Caco-2 (cell line): ENCODE measurements around the gene ST6GALNAC3. TPM values are rescaled to one million over a fixed set of nuclear protein-coding genes. Genes with fewer than 3 reads are reported as not detected.

Experiments
- BruUV-seq: library from RNA; stranded (reverse); fragments of 400-500 nt; replicated peaks from 2 replicates; lab custom pipeline; 2021; lab: Mats Ljungman, UMichigan
- CTCF ChIA-PET: fragments of 300-600 bp; sonication (Branson Sonifier 250); formaldehyde crosslinking; loops from one replicate; lab custom pipeline; 2022; ENCODE audit warnings: antibody characterized with exemption; lab: Charles Lee
- POLR2A ChIA-PET: fragments of 300-600 bp; sonication (Branson Sonifier 250); formaldehyde crosslinking; loops from one replicate; lab custom pipeline; 2022; ENCODE audit warnings: antibody characterized with exemption; lab: Charles Lee
- DNase-seq, 2 experiments: peaks; one replicate each; pipeline versions ENCODE4 v3.0.0 to v3.0.0-alpha.2; 2020 to 2022
- H3K27me3 ChIP-seq: replicated peaks from 2 replicates; pipeline ENCODE4 v1.6.0; 2011; ENCODE audit warnings: low read length; ENCODE audit not compliant: control insufficient read depth, insufficient read depth
- H3K36me3 ChIP-seq: 2 replicates; pipeline ENCODE4 v1.5.1; 2011; ENCODE audit warnings: low read length; ENCODE audit not compliant: control insufficient read depth, insufficient read depth
- H3K4me1 ChIP-seq: fragments of 250-450 bp; sonication (Bioruptor Pico); 2 replicates; pipeline ENCODE4 v1.5.1; 2020; ENCODE audit warnings: mild to moderate bottlenecking
- H3K4me3 ChIP-seq: 2 replicates; pipeline ENCODE4 v1.5.1; 2011; ENCODE audit warnings: low read depth, mild to moderate bottlenecking, control low read depth, low read length
- H3K9me3 ChIP-seq: fragments of 250-450 bp; sonication (Bioruptor Pico); 2 replicates; pipeline ENCODE4 v1.5.1; 2020; ENCODE audit warnings: mild to moderate bottlenecking, moderate library complexity
- H3K27ac Mint-ChIP-seq: one replicate; pipeline ENCODE4 v1.8.0; 2022; ENCODE audit warnings: mixed read lengths; ENCODE audit not compliant: unreplicated experiment
- H3K27me3 Mint-ChIP-seq: one replicate; pipeline ENCODE4 v1.8.0; 2022; ENCODE audit warnings: mixed read lengths; ENCODE audit not compliant: insufficient read depth, unreplicated experiment
- H3K36me3 Mint-ChIP-seq: one replicate; pipeline ENCODE4 v1.8.0; 2022; ENCODE audit warnings: mild to moderate bottlenecking, mixed read lengths; ENCODE audit not compliant: insufficient read depth, unreplicated experiment
- H3K4me1 Mint-ChIP-seq: one replicate; pipeline ENCODE4 v1.8.0; 2022; ENCODE audit warnings: low read depth, mixed read lengths; ENCODE audit not compliant: unreplicated experiment
- H3K4me3 Mint-ChIP-seq: one replicate; pipeline ENCODE4 v1.8.0; 2022; ENCODE audit warnings: mild to moderate bottlenecking, moderate library complexity, mixed read lengths; ENCODE audit not compliant: unreplicated experiment
- H3K9me3 Mint-ChIP-seq: one replicate; pipeline ENCODE4 v1.8.0; 2022; ENCODE audit warnings: mixed read lengths; ENCODE audit not compliant: unreplicated experiment
- intact Hi-C: fragments of 100-400 bp; cut with micrococcal nuclease; formaldehyde crosslinking; loops from one replicate; pipeline ENCODE4 v1.10.0; 2022; ENCODE audit not compliant: unreplicated experiment
- total RNA-seq: library from RNA; stranded (reverse); gene quantifications from 2 replicates; pipeline ENCODE4 v1.2.3, GENCODE V29; 2022
- TF ChIP-seq, protein P1 (sequence below), 2 experiments: fragments of 200-600 bp in 1 of 2; IDR thresholded peaks; 1 replicate in 1 of 2; 2 replicates in 1 of 2; pipeline versions ENCODE4 v1.5.1 to v1.8.0; 2011 to 2022; ENCODE audit warnings: antibody characterized with exemption in 1 of 2, control low read depth in 1 of 2, inconsistent platforms in 1 of 2, low read depth in 1 of 2, low read length in 1 of 2, mild to moderate bottlenecking in 1 of 2, moderate library complexity in 1 of 2; ENCODE audit not compliant: insufficient read depth in 1 of 2, severe bottlenecking in 1 of 2, unreplicated experiment in 1 of 2

ST6GALNAC3 gene
- total RNA-seq, 1 experiment from 2014 or later = 16.0 TPM

DNA sequence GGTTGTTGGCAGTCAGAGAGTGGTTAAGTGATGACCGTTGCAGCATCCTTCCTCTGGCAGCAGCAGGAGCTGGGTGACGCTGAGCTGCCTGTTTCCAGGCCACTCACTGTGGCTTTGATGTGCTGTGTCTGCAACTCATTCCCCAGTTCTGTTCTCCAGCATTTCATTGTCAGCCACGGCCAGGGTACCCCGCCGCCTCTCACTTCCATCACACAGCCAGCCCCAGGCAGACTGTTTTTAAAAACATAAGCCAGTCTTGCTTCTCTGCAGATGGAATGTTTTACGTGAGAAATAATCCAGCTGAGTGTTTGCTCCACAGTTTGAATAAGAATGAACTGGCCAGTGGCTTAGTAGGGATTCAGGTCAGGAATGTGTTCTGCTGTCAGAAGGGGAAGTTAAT is 21.5 kb upstream of the ST6GALNAC3 start:
- H3K4me3 ChIP-seq = no peak overlapping the region
- TF ChIP-seq, protein P1, sequence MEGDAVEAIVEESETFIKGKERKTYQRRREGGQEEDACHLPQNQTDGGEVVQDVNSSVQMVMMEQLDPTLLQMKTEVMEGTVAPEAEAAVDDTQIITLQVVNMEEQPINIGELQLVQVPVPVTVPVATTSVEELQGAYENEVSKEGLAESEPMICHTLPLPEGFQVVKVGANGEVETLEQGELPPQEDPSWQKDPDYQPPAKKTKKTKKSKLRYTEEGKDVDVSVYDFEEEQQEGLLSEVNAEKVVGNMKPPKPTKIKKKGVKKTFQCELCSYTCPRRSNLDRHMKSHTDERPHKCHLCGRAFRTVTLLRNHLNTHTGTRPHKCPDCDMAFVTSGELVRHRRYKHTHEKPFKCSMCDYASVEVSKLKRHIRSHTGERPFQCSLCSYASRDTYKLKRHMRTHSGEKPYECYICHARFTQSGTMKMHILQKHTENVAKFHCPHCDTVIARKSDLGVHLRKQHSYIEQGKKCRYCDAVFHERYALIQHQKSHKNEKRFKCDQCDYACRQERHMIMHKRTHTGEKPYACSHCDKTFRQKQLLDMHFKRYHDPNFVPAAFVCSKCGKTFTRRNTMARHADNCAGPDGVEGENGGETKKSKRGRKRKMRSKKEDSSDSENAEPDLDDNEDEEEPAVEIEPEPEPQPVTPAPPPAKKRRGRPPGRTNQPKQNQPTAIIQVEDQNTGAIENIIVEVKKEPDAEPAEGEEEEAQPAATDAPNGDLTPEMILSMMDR (IDR thresholded peaks at IDR 0.05; ENCODE audit: insufficient read depth in 1 of 2, low read depth in 1 of 2, low read length in 1 of 2, severe bottlenecking in 1 of 2, unreplicated experiment in 1 of 2) = no peak
- no peaks in the 10 kb centered on the region for H3K36me3 ChIP-seq
- H3K27me3 Mint-ChIP-seq = no peaks in the 10 kb centered on the region
- no peaks in the 10 kb centered on the region for H3K9me3 Mint-ChIP-seq
- intact Hi-C loops = no loop called here
- ChIA-PET POLR2A (no interaction called here), CTCF (no interaction called here)
- H3K27me3 ChIP-seq = no peaks in the 10 kb centered on the region
- no peak overlapping the region for H3K4me3 Mint-ChIP-seq
- no peaks in the 10 kb centered on the region for H3K4me1 ChIP-seq
- H3K36me3 Mint-ChIP-seq = no peaks in the 10 kb centered on the region
- H3K9me3 ChIP-seq = no peaks in the 10 kb centered on the region
- H3K4me1 Mint-ChIP-seq = peaks cover 10% of the 10 kb centered on the region
- no TSS peak for BruUV-seq
- DNase-seq = no peak
- no peak overlapping the region for H3K27ac Mint-ChIP-seq

DNA sequence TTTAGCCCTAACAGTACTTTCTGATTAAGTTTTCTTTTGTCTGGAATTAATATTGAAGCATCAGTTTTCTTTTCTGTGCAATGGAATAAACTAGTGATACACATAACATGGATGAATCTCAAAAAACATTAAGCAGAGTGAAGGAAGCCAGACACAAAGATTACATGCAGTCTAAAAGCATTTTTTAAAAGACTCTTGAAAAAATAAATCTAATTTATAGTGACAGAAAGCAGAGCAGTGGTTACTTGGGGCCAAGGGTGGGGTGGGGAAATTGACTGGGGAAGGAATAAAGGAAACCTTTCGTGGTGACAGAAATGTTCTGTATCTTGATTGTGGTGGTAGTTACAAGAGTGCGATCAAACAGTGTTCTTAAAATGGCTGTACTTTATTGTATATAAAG is 20.2 kb upstream of the ST6GALNAC3 start:
- BruUV-seq = no TSS peak
- ChIA-PET POLR2A (no interaction called here), CTCF (no interaction called here)
- Mint-ChIP-seq H3K27ac (no peak overlapping the region), H3K4me1 (peaks cover 10% of the 10 kb centered on the region), H3K27me3 (no peaks in the 10 kb centered on the region), H3K4me3 (no peak overlapping the region), H3K9me3 (no peaks in the 10 kb centered on the region), H3K36me3 (no peaks in the 10 kb centered on the region)
- TF ChIP-seq, protein P1 (IDR thresholded peaks at IDR 0.05; ENCODE audit: insufficient read depth in 1 of 2, low read depth in 1 of 2, low read length in 1 of 2, severe bottlenecking in 1 of 2, unreplicated experiment in 1 of 2) = no peak
- no peak for DNase-seq
- Histone ChIP-seq H3K4me3 (no peak overlapping the region), H3K36me3 (no peaks in the 10 kb centered on the region), H3K9me3 (no peaks in the 10 kb centered on the region), H3K27me3 (no peaks in the 10 kb centered on the region), H3K4me1 (no peaks in the 10 kb centered on the region)
- intact Hi-C loops = no loop called here

DNA sequence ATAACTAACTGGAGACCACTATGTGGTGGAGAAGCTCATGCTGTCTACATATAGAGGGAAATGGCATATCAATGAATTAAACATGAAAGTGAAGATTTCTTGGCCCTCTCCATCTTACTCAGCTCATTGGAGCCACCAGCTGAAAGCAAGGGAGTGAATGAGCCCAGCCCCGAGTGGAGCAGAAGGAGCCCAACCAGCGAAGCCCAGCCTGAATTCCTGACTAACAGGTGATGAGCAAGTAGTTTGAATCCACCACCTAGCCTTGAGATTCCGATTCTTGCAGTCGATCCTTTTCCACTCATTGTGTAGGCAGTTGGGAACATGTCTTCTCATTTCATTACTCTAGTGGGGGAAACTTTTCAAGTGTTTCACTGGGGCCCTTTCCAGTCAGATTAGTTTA is 18.6 kb upstream of the ST6GALNAC3 start:
- Mint-ChIP-seq H3K36me3 (no peaks in the 10 kb centered on the region), H3K27me3 (no peaks in the 10 kb centered on the region), H3K4me1 (peaks cover 10% of the 10 kb centered on the region), H3K9me3 (no peaks in the 10 kb centered on the region), H3K4me3 (no peak overlapping the region), H3K27ac (no peak overlapping the region)
- TF ChIP-seq, protein P1 (IDR thresholded peaks at IDR 0.05; ENCODE audit: insufficient read depth in 1 of 2, low read depth in 1 of 2, low read length in 1 of 2, severe bottlenecking in 1 of 2, unreplicated experiment in 1 of 2) = no peak
- ChIA-PET POLR2A (no interaction called here), CTCF (no interaction called here)
- Histone ChIP-seq H3K4me3 (no peak overlapping the region), H3K4me1 (no peaks in the 10 kb centered on the region), H3K27me3 (no peaks in the 10 kb centered on the region), H3K36me3 (no peaks in the 10 kb centered on the region), H3K9me3 (no peaks in the 10 kb centered on the region)
- no TSS peak for BruUV-seq
- intact Hi-C loops = no loop called here
- no peak for DNase-seq
